Lower lobe of right lung (tissue), 2 donors: ENCODE data around the gene ELAVL4. TPM values are rescaled to one million over a fixed set of nuclear protein-coding genes. Genes with fewer than 3 reads are reported as not detected.
A peak's percentile ranks its signal among the peaks of the same experiment; 100 is the strongest.

Source experiments
- ATAC-seq, 2 donors: fragments of 200-7000 bp; cut with Tn5 transposase; one replicate each; pipeline ENCODE4 v1.9.1; 2020 to 2022; ENCODE audit warnings: mild to moderate bottlenecking in 2 of 2, moderate library complexity in 2 of 2
- DNase-seq: peaks from one replicate; pipeline ENCODE4 v3.0.0-alpha.2; 2020
- H3K27ac ChIP-seq: fragments of 200-600 bp; one replicate; pipeline ENCODE4 v1.8.0; 2022
- H3K27me3 ChIP-seq: fragments of 200-600 bp; one replicate; pipeline ENCODE4 v1.8.0; 2022; ENCODE audit warnings: low read depth
- H3K36me3 ChIP-seq: fragments of 200-600 bp; one replicate; pipeline ENCODE4 v1.8.0; 2022; ENCODE audit warnings: mild to moderate bottlenecking
- H3K4me1 ChIP-seq: fragments of 200-600 bp; one replicate; pipeline ENCODE4 v1.8.0; 2022
- H3K4me3 ChIP-seq: fragments of 200-600 bp; one replicate; pipeline ENCODE4 v1.8.0; 2022; ENCODE audit warnings: mild to moderate bottlenecking
- H3K9me3 ChIP-seq: fragments of 200-600 bp; one replicate; pipeline ENCODE4 v1.8.0; 2022
- CTCF ChIP-seq: fragments of 200-600 bp; IDR thresholded peaks from one replicate; pipeline ENCODE4 v1.8.0; 2022; ENCODE audit warnings: antibody characterized with exemption, mild to moderate bottlenecking
- intact Hi-C: fragments of 100-400 bp; cut with DNase I; formaldehyde crosslinking; loops from one replicate; pipeline ENCODE4 v1.11.0; 2022
- total RNA-seq: library from RNA; stranded (reverse); fragmentation: NEBNext Ultra II Directional; extraction: Animal tissue kit (Norgen Biotek cat#: 25700); gene quantifications from one replicate; pipeline ENCODE4 v1.2.1, GENCODE V29; 2021
- donor health status: DM: no; HTN: yes; CAD: no; lungs with severe emphysema.

Gene ELAVL4
- total RNA-seq, 1 donor from 2014 or later, result not detected

- Histone ChIP-seq H3K9me3 (no peaks in the 10 kb centered on the region), H3K27me3 (peaks cover 4% of the 10 kb centered on the region), H3K27ac (no peak overlapping the region), H3K36me3 (no peaks in the 10 kb centered on the region), H3K4me3 (no peak overlapping the region), H3K4me1 (no peaks in the 10 kb centered on the region)
- TF ChIP-seq CTCF, result no peak
- DNase-seq (no peak), ATAC-seq (no peak)
- intact Hi-C loops, result no loop called here
Observed at GRCh38 chr1:50177994-50178393, 69.3 kb downstream of the ELAVL4 start.

DNA sequence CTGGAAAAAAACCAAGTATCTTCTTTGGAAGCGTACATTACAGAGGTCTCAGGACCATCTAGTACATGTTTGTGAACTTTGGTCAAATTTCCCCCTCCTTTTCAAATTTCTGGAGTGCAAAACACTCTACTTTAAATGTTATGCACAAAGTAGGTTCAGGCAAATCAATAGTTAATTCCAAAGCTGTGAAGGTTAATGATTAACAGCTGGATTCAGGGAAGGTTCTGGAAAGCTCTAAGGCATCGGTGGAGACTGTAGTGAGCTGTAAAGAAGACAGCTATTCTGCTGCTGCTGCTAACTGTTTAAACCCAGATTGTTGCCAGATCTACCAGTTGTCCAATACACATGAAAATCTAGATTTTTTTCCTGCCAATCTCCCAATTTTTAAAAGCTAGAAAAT, 70.9 kb downstream of the ELAVL4 start:
- Histone ChIP-seq H3K27me3 (peaks cover 8% of the 10 kb centered on the region), H3K36me3 (no peaks in the 10 kb centered on the region), H3K4me1 (no peaks in the 10 kb centered on the region), H3K4me3 (no peak overlapping the region), H3K27ac (no peak overlapping the region), H3K9me3 (no peaks in the 10 kb centered on the region)
- intact Hi-C loops, result no loop called here
- no peak for TF ChIP-seq CTCF
- no peak for ATAC-seq
- DNase-seq, result no peak

- H3K27me3 ChIP-seq, result peaks cover 8% of the 10 kb centered on the region
- TF ChIP-seq CTCF, result no peak
- DNase-seq (no peak), ATAC-seq (no peak)
- H3K36me3 ChIP-seq, result no peaks in the 10 kb centered on the region
- no peaks in the 10 kb centered on the region for H3K4me1 ChIP-seq
- intact Hi-C loops, result no loop called here
- no peak overlapping the region for H3K4me3 ChIP-seq
- H3K9me3 ChIP-seq, result no peaks in the 10 kb centered on the region
- H3K27ac ChIP-seq, result no peak overlapping the region
Observed at GRCh38 chr1:50180367-50180766, 71.6 kb downstream of the ELAVL4 start.

DNA sequence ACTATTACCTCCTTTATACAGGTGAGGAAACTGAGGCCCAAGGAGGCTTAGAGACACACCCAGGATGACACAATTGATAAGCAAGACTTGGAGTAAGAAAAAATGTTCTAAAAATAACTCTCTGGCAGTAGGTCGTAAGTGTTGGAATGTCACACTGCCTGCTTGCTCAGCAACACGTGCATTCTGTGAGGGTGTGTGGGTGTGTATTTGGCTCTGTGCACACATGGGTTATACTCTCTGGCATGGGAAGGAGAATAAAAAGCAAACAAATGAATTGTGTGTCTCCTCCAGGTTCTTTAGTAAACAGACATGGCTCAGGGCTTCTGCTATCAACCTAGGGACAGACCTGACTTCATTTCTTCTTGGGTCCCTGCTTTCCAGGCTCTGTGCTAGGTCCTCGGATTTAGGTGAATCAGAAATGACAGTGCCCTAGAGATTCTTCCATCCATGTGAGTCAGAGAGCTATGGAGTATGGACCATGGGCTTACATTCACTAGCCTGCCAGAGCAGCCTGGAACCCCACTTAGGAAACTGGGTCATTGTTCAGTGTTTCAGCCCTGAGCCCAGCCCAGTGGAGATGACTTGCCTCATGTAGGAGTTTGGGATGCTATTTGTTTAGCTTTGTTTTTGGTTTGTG, 72.4 kb downstream of the ELAVL4 start:
- no peak for DNase-seq
- intact Hi-C loops, result no loop called here
- Histone ChIP-seq H3K4me1 (no peaks in the 10 kb centered on the region), H3K9me3 (no peaks in the 10 kb centered on the region), H3K27me3 (peaks cover 8% of the 10 kb centered on the region), H3K4me3 (no peak overlapping the region), H3K36me3 (no peaks in the 10 kb centered on the region), H3K27ac (no peak overlapping the region)
- TF ChIP-seq CTCF, result no peak
- peak; percentile 45 to 64 for ATAC-seq

DNA sequence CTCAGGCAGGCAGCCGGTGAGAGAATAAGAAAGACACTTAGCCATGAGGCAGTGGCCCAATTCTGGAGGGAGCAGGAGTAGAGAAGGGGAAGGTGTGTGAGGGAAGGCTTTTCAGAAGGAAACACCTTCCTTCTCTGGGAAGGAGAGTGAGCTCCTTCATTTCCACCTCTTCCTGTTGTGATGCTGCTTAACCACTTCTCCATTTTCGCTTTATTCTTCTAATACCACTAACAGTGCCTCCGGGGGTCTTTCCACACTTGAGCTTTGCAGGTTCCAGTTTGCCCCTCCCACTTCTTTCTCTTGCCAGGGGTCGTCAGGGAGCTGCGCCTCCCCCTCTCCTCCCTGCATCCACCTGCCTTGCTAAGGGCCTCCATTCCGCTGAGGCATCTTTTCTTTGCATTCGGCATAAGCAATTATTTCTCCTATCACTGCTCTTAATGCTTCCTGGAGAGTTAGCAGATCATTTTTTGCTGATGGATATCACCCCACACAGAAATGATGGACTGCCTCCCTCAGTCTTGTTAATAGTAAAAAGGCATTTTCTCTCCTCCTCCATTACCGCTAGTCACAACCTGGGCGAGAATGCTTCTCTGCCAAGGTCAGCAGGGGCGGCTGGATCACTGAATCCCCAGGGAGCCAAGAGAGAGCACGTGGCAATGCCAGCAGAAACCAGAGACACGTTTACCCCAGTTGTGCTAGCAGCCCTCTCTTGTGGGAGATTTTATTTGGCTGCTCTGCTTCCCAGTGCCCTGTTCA, 74.8 kb downstream of the ELAVL4 start:
- H3K27ac ChIP-seq, result no peak overlapping the region
- H3K36me3 ChIP-seq, result no peaks in the 10 kb centered on the region
- no peak overlapping the region for H3K4me3 ChIP-seq
- no peak for TF ChIP-seq CTCF
- no peaks in the 10 kb centered on the region for H3K9me3 ChIP-seq
- peaks cover 8% of the 10 kb centered on the region for H3K27me3 ChIP-seq
- ATAC-seq (no peak), DNase-seq (no peak)
- intact Hi-C loops, result no loop called here
- H3K4me1 ChIP-seq, result no peaks in the 10 kb centered on the region
